ENCODE measurements around the gene SUPT6H. TPM values are rescaled to one million over a fixed set of nuclear protein-coding genes. Genes with fewer than 3 reads are reported as not detected.

Gene SUPT6H
- total and polyA plus RNA-seq, 9 of the 15 experiments (the other 6 are each of a cell fraction or from before 2014, with no cell fraction given), result 1.7 to 77.7 (median 49.2) TPM

DNA sequence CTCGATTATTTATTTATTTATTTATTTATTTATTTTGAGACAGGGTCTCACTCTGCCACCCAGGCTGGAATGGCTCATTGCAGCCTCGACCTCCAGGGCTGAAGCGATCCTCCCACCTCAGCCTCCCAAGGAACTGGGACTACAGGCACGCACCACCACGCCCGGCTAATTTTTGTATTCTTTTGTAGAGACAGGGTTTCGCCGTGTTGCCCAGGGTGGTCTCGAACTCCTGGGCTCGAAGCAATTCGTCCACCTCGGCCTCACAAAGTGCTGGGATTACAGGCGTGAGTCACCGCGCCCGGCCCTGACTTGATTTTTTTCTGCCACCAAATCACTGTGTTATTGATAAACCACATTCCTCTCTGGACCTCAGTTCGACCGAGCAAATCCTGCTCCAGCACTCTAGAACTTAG lies 57.0 kb downstream of the SUPT6H start (continued):
- TF ChIP-seq ARID4B (CRISPR knock-in tag; IDR thresholded peaks at IDR 0.05) (no peak), JUNB (CRISPR knock-in tag; conservative IDR thresholded peaks at IDR 0.05) (0 out of 2 replicates have a peak, but pooled peaks have one; percentile 39), ZBTB1 (CRISPR knock-in tag; IDR thresholded peaks at IDR 0.05; ENCODE audit: borderline replicate concordance, low read depth) (0 out of 2 replicates have a peak, but pooled peaks have one; percentile 63), SMARCE1 (IDR thresholded peaks at IDR 0.05) (peak; percentile 73; the same call in 1 of the 2 replicates), TRIM24 (IDR thresholded peaks at IDR 0.05) (0 out of 4 replicates have a peak, but pooled peaks of 1 of the 2 experiments have one; percentile 26), TCF3 (CRISPR knock-in tag; IDR thresholded peaks at IDR 0.05) (0 out of 2 replicates have a peak, but pooled peaks have one; percentile 11), NEUROD1 (IDR thresholded peaks at IDR 0.05; ENCODE audit: borderline replicate concordance, low read depth, low read length, partially characterized antibody) (no peak), ID3 (CRISPR knock-in tag; IDR thresholded peaks at IDR 0.05) (no peak), ID3 (tag; IDR thresholded peaks at IDR 0.05) (0 out of 2 replicates have a peak, but pooled peaks have one; percentile 74), ZNF780A (CRISPR knock-in tag; IDR thresholded peaks at IDR 0.05) (0 out of 2 replicates have a peak, but pooled peaks have one; percentile 55), NKRF (IDR thresholded peaks at IDR 0.05; ENCODE audit: borderline replicate concordance) (0 out of 2 replicates have a peak, but pooled peaks have one; percentile 38), SPI1 (IDR thresholded peaks at IDR 0.05; ENCODE audit: borderline replicate concordance, low read depth, low read length) (no peak), SRSF7 (optimal IDR thresholded peaks at IDR 0.05; ENCODE audit: low read depth, low read length) (no peak)
- TF ChIP-seq, protein P1, sequence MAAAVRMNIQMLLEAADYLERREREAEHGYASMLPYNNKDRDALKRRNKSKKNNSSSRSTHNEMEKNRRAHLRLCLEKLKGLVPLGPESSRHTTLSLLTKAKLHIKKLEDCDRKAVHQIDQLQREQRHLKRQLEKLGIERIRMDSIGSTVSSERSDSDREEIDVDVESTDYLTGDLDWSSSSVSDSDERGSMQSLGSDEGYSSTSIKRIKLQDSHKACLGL (CRISPR knock-in tag; IDR thresholded peaks at IDR 0.05; ENCODE audit: borderline replicate concordance, poor library complexity, severe bottlenecking), result no peak
- TF ChIP-seq, protein P2, sequence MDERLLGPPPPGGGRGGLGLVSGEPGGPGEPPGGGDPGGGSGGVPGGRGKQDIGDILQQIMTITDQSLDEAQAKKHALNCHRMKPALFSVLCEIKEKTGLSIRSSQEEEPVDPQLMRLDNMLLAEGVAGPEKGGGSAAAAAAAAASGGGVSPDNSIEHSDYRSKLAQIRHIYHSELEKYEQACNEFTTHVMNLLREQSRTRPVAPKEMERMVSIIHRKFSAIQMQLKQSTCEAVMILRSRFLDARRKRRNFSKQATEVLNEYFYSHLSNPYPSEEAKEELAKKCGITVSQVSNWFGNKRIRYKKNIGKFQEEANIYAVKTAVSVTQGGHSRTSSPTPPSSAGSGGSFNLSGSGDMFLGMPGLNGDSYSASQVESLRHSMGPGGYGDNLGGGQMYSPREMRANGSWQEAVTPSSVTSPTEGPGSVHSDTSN (CRISPR knock-in tag; IDR thresholded peaks at IDR 0.05; ENCODE audit: low read depth), result no peak
- TF ChIP-seq, protein P2 (tag; conservative IDR thresholded peaks at IDR 0.05; ENCODE audit: low read depth), result no peak

Data from K562 (cell line).